Gastroesophageal sphincter (tissue), 3 donors: ENCODE data around the gene NIF3L1.

Source experiments
- POLR2AphosphoS5 ChIP-seq: sonication (generic); formaldehyde crosslinking; IDR thresholded peaks from one replicate; pipeline ENCODE4 v1.6.1; 2017; ENCODE audit warnings: antibody characterized with exemption
- TF ChIP-seq, protein P1 (sequence below), 4 experiments: fragments of 200-600 bp in 2 of 4; fragments of 450-650 bp in 2 of 4; sonication (generic) in 1 of 4; IDR thresholded peaks; one replicate each; pipeline ENCODE4 v1.5.1; 2017 to 2019; ENCODE audit warnings: antibody characterized with exemption in 4 of 4, mild to moderate bottlenecking in 2 of 4, moderate library complexity in 2 of 4

DNA sequence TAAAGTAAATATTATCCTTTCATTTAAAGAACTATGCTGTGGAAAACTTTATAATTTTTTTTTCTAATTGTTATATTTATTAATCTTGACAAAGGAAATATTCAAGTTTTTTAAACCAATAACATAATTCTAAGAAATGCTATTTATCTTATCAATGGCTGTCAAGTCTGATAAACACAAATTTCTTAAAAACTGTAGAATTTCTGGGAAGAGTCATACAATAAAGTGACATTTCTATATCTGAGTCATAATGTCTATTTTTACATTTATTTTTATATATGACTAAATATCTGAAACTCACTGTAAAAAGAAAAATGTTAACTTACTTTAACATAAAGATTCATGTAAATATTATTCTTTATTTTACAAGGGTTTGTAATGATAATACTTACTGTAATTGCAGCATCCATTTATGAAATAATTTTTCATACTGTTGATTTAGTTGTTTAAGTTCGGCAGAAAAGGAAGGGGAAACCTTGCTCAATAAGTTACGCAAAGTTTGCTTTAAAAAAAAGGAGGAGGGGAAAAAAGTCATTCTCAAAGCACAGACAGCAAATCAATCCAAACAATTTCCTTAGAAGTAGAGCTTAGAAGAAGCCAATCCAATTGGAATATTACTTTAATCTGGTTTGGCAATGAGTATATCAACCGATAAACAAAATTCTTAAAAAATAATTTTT is 41.9 kb downstream of the NIF3L1 start:
- TF ChIP-seq POLR2AphosphoS5, result no peak
- TF ChIP-seq, protein P1, sequence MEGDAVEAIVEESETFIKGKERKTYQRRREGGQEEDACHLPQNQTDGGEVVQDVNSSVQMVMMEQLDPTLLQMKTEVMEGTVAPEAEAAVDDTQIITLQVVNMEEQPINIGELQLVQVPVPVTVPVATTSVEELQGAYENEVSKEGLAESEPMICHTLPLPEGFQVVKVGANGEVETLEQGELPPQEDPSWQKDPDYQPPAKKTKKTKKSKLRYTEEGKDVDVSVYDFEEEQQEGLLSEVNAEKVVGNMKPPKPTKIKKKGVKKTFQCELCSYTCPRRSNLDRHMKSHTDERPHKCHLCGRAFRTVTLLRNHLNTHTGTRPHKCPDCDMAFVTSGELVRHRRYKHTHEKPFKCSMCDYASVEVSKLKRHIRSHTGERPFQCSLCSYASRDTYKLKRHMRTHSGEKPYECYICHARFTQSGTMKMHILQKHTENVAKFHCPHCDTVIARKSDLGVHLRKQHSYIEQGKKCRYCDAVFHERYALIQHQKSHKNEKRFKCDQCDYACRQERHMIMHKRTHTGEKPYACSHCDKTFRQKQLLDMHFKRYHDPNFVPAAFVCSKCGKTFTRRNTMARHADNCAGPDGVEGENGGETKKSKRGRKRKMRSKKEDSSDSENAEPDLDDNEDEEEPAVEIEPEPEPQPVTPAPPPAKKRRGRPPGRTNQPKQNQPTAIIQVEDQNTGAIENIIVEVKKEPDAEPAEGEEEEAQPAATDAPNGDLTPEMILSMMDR (IDR thresholded peaks at IDR 0.05), result no peak
